Retinal pigment epithelial cell (primary cell): Measurements from ENCODE around the gene SSUH2.
A peak's percentile ranks its signal among the peaks of the same experiment; 100 is the strongest.

ENCODE experiments used
- DNase-seq: peaks from one replicate; pipeline ENCODE4 v3.0.0-alpha.2; 2010; ENCODE audit warnings: low read depth
- H3K4me3 ChIP-seq: 2 replicates; pipeline ENCODE4 v1.5.1; 2011; ENCODE audit warnings: mild to moderate bottlenecking, low read length, control low read depth, moderate library complexity
- CTCF ChIP-seq: conservative IDR thresholded peaks from 2 replicates; pipeline ENCODE4 v1.5.1; 2011; ENCODE audit warnings: low read depth, low read length, control low read depth, inconsistent platforms

SSUH2 gene

GRCh38 chr3:8625991-8626390 lies 18.6 kb downstream of the SSUH2 start:
- no peak overlapping the region for H3K4me3 ChIP-seq
- DNase-seq = no peak
- TF ChIP-seq CTCF = no peak

- no peak for TF ChIP-seq CTCF
- no peak for DNase-seq
- no peak overlapping the region for H3K4me3 ChIP-seq
These were observed 20.0 kb downstream of the SSUH2 start for GRCh38 chr3:8624612-8625011.

- TF ChIP-seq CTCF = no peak
- DNase-seq = no peak
- no peak overlapping the region for H3K4me3 ChIP-seq
These were observed 20.9 kb downstream of the SSUH2 start for GRCh38 chr3:8623741-8624140.

GRCh38 chr3:8622873-8623691 lies 21.5 kb downstream of the SSUH2 start:
- DNase-seq = no peak
- no peak overlapping the region for H3K4me3 ChIP-seq
- TF ChIP-seq CTCF = peak; percentile 87

- no peak for DNase-seq
- no peak overlapping the region for H3K4me3 ChIP-seq
- no peak for TF ChIP-seq CTCF
These were observed 22.7 kb downstream of the SSUH2 start for GRCh38 chr3:8621872-8622271.

DNA sequence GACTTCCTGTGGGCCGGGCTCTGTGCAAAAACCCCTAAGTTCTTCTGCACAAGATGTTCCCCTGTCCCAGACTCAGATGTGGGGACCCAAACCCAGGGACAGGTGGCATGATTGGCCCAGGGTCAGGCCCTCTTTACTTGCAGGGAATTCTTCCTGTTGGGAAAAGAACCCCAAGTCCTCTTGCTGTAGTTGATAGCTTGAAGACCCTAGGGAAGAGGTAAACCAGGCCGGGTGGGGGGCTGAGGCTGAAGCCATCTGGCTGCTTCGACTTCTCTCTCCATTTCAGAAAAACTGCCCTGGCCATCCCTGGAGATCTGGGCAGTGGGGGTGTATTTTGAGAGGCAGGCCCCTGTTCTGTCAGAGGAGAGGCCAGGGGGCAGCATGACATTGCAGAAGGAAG lies 23.5 kb downstream of the SSUH2 start:
- no peak for TF ChIP-seq CTCF
- no peak overlapping the region for H3K4me3 ChIP-seq
- DNase-seq = no peak

DNA sequence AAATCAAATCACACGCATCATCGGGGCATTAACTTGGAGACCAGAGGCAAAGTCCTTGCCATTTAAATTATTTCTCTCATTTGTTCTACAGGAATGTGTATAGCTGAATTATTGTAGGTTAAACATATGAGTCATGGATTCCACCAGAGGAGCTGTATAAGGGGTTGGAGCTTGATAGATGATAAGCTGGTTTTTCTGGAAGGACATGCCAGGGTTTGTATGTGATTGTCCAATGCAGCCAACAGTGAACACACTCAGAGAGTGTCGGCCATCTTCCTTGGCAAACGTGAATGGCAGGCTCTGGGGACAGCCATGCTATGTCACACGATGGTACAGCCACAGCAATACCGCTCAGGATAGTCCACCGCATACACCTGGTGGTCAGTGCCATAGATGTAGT lies 25.1 kb downstream of the SSUH2 start:
- no peak overlapping the region for H3K4me3 ChIP-seq
- no peak for TF ChIP-seq CTCF
- no peak for DNase-seq
